Measurements from ENCODE around the gene FBLN5. TPM values are rescaled to one million over a fixed set of nuclear protein-coding genes. Genes with fewer than 3 reads are reported as not detected.

The FBLN5 gene
- total RNA-seq, 1 donor from 2014 or later: 130 TPM

DNA sequence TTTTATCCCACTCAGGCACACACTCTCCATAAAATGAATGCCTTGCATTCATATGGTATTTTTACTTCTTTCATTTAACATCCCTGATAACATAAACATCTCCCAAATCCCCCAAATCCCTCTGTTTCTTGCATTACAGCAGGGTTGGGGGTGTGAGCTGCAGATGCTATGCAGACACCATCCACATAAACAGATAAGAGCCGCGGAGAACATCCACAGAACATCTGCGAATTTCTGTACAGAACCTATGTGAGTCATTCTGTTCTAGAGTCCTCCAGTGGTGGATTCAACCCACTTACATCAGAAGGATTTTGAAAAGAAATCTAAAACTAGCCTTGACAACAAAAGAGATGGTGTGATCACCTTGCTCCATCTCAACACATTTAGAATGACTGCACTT is 20.3 kb downstream of the FBLN5 start:
- Histone ChIP-seq H3K9me3 (no peaks in the 10 kb centered on the region), H3K4me3 (no peak overlapping the region), H3K4me1 (peaks cover 17% of the 10 kb centered on the region), H3K27ac (no peak overlapping the region), H3K27me3 (ENCODE audit: low read depth) (no peaks in the 10 kb centered on the region), H3K36me3 (no peaks in the 10 kb centered on the region)
- intact Hi-C loops (cut with DNase I): no loop called here
- DNase-seq (no peak), ATAC-seq (no peak)
- TF ChIP-seq, protein P1, sequence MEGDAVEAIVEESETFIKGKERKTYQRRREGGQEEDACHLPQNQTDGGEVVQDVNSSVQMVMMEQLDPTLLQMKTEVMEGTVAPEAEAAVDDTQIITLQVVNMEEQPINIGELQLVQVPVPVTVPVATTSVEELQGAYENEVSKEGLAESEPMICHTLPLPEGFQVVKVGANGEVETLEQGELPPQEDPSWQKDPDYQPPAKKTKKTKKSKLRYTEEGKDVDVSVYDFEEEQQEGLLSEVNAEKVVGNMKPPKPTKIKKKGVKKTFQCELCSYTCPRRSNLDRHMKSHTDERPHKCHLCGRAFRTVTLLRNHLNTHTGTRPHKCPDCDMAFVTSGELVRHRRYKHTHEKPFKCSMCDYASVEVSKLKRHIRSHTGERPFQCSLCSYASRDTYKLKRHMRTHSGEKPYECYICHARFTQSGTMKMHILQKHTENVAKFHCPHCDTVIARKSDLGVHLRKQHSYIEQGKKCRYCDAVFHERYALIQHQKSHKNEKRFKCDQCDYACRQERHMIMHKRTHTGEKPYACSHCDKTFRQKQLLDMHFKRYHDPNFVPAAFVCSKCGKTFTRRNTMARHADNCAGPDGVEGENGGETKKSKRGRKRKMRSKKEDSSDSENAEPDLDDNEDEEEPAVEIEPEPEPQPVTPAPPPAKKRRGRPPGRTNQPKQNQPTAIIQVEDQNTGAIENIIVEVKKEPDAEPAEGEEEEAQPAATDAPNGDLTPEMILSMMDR (IDR thresholded peaks at IDR 0.05): no peak

DNA sequence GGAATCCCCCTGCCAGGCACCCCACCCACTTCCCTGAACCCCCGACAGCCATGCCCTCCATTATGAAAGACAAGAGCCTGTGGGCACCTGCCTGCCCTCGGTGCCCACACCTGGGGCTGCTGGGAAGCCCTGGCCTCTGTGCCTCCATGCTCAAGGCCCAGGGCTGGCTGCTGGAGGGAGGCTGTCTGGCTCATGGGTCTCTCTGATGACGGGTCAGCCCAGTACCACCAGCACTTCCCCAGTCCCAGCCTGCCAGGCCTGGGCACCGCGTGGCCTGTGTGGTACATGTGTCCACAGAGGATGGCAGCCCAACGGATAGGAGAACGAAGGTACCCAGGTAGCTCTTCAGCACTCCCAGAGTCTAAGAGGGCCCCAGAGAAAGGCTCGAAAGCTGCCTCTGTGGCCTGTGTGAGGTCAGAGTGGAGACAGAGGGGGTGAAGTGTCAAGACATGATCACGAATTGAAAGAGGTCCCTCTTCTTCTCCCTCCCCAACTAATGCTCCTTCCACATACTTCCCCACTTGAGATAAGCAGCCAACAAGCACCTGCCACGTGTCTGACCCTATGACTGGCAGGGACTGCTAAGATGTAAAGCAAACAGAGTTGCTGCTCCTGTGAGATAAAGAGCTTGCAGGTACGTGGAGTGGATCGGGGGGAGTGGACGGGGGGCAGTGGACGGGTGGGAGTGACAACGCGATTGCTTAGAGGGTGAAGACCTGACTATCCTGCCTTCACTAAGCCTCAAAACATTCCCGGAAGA is 21.2 kb downstream of the FBLN5 start:
- TF ChIP-seq, protein P1 (IDR thresholded peaks at IDR 0.05): no peak
- H3K4me1 ChIP-seq: peaks cover 17% of the 10 kb centered on the region
- no peak overlapping the region for H3K4me3 ChIP-seq
- H3K36me3 ChIP-seq: no peaks in the 10 kb centered on the region
- DNase-seq: no peak
- H3K27ac ChIP-seq: no peak overlapping the region
- intact Hi-C loops (cut with DNase I): no loop called here
- peak; percentile 41 to 63 for ATAC-seq
- H3K9me3 ChIP-seq: no peaks in the 10 kb centered on the region
- no peaks in the 10 kb centered on the region for H3K27me3 ChIP-seq (ENCODE audit: low read depth)

DNA sequence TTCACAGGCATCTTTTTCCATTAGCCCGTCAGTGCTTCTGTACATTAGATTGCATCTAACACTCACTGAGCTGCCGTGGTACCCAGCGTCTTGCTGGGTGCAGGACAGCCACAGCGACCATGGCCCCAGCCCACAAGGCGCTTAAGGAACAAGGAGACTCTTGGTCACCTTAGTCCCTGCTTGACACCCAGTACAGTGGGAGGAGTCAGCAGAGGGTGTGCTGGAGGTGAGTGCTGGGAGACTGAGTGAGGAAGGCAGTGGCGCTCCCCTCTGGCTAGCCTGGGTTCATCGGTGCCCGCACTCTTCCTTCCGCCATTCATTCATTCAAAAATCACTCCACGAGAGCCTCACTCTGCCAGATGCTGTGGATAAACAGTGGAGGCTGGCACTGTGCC is 21.8 kb downstream of the FBLN5 start:
- no peak for DNase-seq
- intact Hi-C loops (cut with DNase I): no loop called here
- Histone ChIP-seq H3K4me3 (no peak overlapping the region), H3K9me3 (no peaks in the 10 kb centered on the region), H3K36me3 (no peaks in the 10 kb centered on the region), H3K27ac (no peak overlapping the region), H3K27me3 (ENCODE audit: low read depth) (no peaks in the 10 kb centered on the region), H3K4me1 (peaks cover 17% of the 10 kb centered on the region)
- TF ChIP-seq, protein P1 (IDR thresholded peaks at IDR 0.05): no peak
- no peak for ATAC-seq

DNA sequence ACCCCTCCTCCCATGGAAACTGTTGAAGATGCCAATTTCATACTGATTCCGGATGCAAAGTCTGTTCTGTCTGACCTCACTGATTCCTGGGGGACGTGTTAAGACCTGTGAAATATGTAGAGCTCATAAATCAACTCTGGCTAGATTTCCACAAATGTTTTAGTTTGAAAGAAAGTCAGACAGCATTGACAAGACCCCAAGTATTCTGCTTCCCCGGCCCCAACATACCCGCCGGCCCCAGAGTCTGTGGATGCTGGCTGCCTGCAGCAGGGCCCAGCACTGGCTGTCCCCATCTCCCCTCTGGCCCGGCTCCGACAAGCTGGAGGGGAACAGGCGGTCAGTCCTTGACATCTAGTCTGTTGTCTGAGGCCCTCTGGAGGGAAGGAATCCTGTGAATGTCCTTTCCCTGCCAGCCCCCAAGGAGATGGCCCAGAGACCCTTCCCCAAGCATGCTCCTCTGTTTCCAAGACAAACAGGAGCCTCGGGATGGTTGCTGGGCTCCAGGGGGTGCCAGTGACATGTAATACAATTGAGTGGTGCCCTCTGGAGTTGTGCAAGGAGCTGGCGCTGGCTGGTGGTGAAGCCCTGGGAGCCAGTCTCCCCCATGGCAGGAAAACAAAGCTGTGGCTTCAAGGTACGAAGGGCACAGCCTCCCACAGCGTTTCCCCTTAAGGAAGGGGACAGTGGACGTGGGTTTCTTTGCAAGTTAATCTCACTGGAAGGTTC is 22.3 kb downstream of the FBLN5 start:
- no peak for ATAC-seq
- peak overlapping the region; percentile 41 for H3K27ac ChIP-seq
- no peaks in the 10 kb centered on the region for H3K9me3 ChIP-seq
- H3K27me3 ChIP-seq (ENCODE audit: low read depth): no peaks in the 10 kb centered on the region
- H3K36me3 ChIP-seq: no peaks in the 10 kb centered on the region
- DNase-seq: no peak
- H3K4me3 ChIP-seq: no peak overlapping the region
- peaks cover 22% of the 10 kb centered on the region for H3K4me1 ChIP-seq
- intact Hi-C loops (cut with DNase I): no loop called here
- TF ChIP-seq, protein P1 (IDR thresholded peaks at IDR 0.05): no peak

DNA sequence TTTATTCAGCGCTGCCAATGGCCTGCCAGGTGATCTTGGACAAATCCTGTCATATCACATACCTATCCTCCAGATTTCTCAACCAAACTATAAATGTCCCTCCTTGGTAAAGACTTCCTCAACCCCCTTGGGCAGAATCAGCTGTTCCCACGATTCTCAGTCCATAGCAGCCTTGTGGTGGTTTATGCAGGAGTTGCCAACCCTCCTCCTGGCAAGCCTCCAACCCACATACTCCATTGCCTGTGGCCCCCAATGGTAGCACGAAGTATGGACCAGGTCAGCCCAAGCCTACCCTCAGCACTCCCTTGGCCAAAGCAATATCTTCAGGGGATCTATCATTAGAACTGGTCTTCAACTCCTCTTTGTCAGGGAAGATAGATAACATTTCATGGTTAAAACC is 27.0 kb downstream of the FBLN5 start:
- no peak overlapping the region for H3K27ac ChIP-seq
- intact Hi-C loops (cut with DNase I): no loop called here
- no peak overlapping the region for H3K4me3 ChIP-seq
- TF ChIP-seq, protein P1 (IDR thresholded peaks at IDR 0.05): no peak
- H3K36me3 ChIP-seq: no peaks in the 10 kb centered on the region
- H3K9me3 ChIP-seq: no peaks in the 10 kb centered on the region
- ATAC-seq (no peak), DNase-seq (no peak)
- H3K27me3 ChIP-seq (ENCODE audit: low read depth): no peaks in the 10 kb centered on the region
- H3K4me1 ChIP-seq: peaks cover 17% of the 10 kb centered on the region
